Gastrocnemius medialis (tissue), 4 donors: ENCODE data around the gene DYNC2LI1. TPM values are rescaled to one million over a fixed set of nuclear protein-coding genes. Genes with fewer than 3 reads are reported as not detected.

Experiments used
- ATAC-seq, 2 donors: fragments of 150-250 bp; one replicate each; pipeline ENCODE4 v1.9.1; 2016
- DNase-seq, 2 donors: peaks; one replicate each; pipeline ENCODE4 v3.0.0-alpha.2; 2019
- H3K27ac ChIP-seq, 4 donors: fragments of 200-600 bp; sonication (generic); 1 replicate in 1 of 4; 2 replicates in 3 of 4; pipeline ENCODE4 v1.5.1; 2016 to 2018; ENCODE audit warnings: mild to moderate bottlenecking in 2 of 4, moderate library complexity in 1 of 4
- H3K27me3 ChIP-seq, 3 donors: fragments of 200-600 bp; sonication (generic) in 2 of 3; 1 replicate in 1 of 3; 2 replicates in 2 of 3; pipeline versions ENCODE4 v1.5.1 to v1.6.0; 2016 to 2019; ENCODE audit warnings: mild to moderate bottlenecking in 1 of 3, moderate library complexity in 1 of 3
- H3K36me3 ChIP-seq, 2 donors: fragments of 200-600 bp; sonication (generic) in 1 of 2; one replicate each; pipeline ENCODE4 v1.5.1; 2017 to 2018
- H3K4me1 ChIP-seq, 2 donors: fragments of 200-600 bp; sonication (generic) in 1 of 2; one replicate each; pipeline ENCODE4 v1.5.1; 2016 to 2017; ENCODE audit warnings: mild to moderate bottlenecking in 2 of 2
- H3K4me3 ChIP-seq, 4 donors: fragments of 200-600 bp; sonication (generic) in 3 of 4; 1 replicate in 1 of 4; 2 replicates in 3 of 4; pipeline ENCODE4 v1.5.1; 2016 to 2019; ENCODE audit warnings: mild to moderate bottlenecking in 2 of 4
- H3K9me3 ChIP-seq, 3 donors: fragments of 200-600 bp; sonication (generic) in 2 of 3; 1 replicate in 1 of 3; 2 replicates in 2 of 3; pipeline ENCODE4 v1.5.1; 2016 to 2019
- POLR2A ChIP-seq, 2 donors: fragments of 450-650 bp; IDR thresholded peaks; one replicate each; pipeline ENCODE4 v1.6.1; 2017; ENCODE audit warnings: antibody characterized with exemption in 2 of 2, mild to moderate bottlenecking in 2 of 2, moderate library complexity in 2 of 2
- in situ Hi-C, 4 donors: fragments of 200-750 bp; cut with MboI; loops; one replicate each; pipeline versions ENCODE4 v1.15.0 to v1.8.0; 2017; ENCODE audit warnings: low sequenced_read_pairs in 4 of 4
- intact Hi-C: fragments of 100-400 bp; cut with DNase I; formaldehyde crosslinking; loops from one replicate; pipeline ENCODE4 v1.15.1; 2023; ENCODE audit warnings: low total_unique reads
- total RNA-seq, 4 donors: library from RNA; depleted of rRNA; stranded (reverse); fragments of >200 nt; gene quantifications; one replicate each; pipeline versions ENCODE4 v1.1.0 to v1.2.3, GENCODE V29; 2016
- TF ChIP-seq, protein P1 (sequence below), 5 experiments: fragments of 450-650 bp in 3 of 5; fragments of 200-600 bp in 2 of 5; sonication (generic) in 2 of 5; IDR thresholded peaks in 4 of 5; conservative IDR thresholded peaks in 1 of 5; 1 replicate in 4 of 5; 2 replicates in 1 of 5; pipeline ENCODE4 v1.5.1; 2016 to 2019; ENCODE audit warnings: antibody characterized with exemption in 5 of 5, mild to moderate bottlenecking in 3 of 5, moderate library complexity in 3 of 5

The DYNC2LI1 gene
- total RNA-seq, 4 donors from 2014 or later, result 8.1 to 13.1 (median 10.2) TPM

GRCh38 chr2:43832457-43832856, 58.6 kb downstream of the DYNC2LI1 start:
- intact Hi-C loops, result no loop called here
- H3K27ac ChIP-seq, result no peak overlapping the region
- no peaks in the 10 kb centered on the region for H3K36me3 ChIP-seq
- ATAC-seq (no peak), DNase-seq (no peak)
- no peaks in the 10 kb centered on the region for H3K4me1 ChIP-seq
- peaks cover 2 to 9% (median 7%) of the 10 kb centered on the region in 3 donors for H3K27me3 ChIP-seq
- H3K9me3 ChIP-seq, result no peaks in the 10 kb centered on the region
- no peak overlapping the region for H3K4me3 ChIP-seq
- in situ Hi-C loops, result no loop called here
- TF ChIP-seq, protein P1, sequence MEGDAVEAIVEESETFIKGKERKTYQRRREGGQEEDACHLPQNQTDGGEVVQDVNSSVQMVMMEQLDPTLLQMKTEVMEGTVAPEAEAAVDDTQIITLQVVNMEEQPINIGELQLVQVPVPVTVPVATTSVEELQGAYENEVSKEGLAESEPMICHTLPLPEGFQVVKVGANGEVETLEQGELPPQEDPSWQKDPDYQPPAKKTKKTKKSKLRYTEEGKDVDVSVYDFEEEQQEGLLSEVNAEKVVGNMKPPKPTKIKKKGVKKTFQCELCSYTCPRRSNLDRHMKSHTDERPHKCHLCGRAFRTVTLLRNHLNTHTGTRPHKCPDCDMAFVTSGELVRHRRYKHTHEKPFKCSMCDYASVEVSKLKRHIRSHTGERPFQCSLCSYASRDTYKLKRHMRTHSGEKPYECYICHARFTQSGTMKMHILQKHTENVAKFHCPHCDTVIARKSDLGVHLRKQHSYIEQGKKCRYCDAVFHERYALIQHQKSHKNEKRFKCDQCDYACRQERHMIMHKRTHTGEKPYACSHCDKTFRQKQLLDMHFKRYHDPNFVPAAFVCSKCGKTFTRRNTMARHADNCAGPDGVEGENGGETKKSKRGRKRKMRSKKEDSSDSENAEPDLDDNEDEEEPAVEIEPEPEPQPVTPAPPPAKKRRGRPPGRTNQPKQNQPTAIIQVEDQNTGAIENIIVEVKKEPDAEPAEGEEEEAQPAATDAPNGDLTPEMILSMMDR (IDR thresholded peaks at IDR 0.05 in 4 of 5, conservative IDR thresholded peaks at IDR 0.05 in 1 of 5), result no peak
- no peak for TF ChIP-seq POLR2A (IDR thresholded peaks at IDR 0.05)

GRCh38 chr2:43837033-43837432, 63.2 kb downstream of the DYNC2LI1 start:
- peaks cover under 1 to 2% (median 1%) of the 10 kb centered on the region in 3 donors for H3K27me3 ChIP-seq
- DNase-seq (no peak), ATAC-seq (no peak)
- no peaks in the 10 kb centered on the region for H3K36me3 ChIP-seq
- H3K4me1 ChIP-seq, result no peaks in the 10 kb centered on the region
- in situ Hi-C loops, result no loop called here
- TF ChIP-seq, protein P1 (IDR thresholded peaks at IDR 0.05 in 4 of 5, conservative IDR thresholded peaks at IDR 0.05 in 1 of 5), result no peak
- no peak for TF ChIP-seq POLR2A (IDR thresholded peaks at IDR 0.05)
- H3K27ac ChIP-seq, result no peak overlapping the region
- H3K4me3 ChIP-seq, result no peak overlapping the region
- no peaks in the 10 kb centered on the region for H3K9me3 ChIP-seq
- intact Hi-C loops, result no loop called here

DNA sequence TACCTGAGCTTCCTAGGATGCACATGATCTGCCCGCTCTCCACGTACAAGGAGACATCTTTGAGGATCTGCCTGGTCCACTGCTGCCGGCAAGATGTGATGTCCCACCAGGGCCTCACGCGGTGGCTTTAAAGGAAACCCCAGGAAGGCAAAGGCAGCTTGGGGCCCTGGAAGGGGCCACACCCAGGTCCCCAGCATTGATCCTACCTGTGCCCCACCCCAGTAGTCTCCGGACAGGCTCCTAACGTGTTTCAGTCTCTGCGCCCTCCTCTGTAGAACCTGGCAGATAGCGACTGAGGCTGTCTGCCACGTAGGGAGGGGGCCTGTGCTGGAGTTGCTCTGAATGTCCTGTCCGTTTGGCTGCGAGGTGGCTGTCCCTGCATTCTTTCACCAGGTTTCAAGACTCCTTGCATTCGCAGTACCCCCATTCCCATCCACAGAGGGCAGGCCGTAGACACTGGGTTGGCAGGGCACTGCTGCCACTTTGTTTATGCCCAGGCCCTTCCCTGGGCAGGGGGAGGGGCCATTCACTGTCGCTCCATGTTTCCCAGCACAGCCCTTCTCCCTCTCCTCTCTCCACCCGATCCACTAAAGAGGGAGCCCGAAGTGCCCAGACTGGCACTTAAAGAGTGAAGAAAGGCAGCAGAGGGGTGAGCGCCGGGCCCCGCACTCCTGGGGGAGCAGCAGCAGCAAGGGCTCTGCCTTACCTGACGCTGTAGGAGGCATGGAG, 64.2 kb downstream of the DYNC2LI1 start:
- no peak for TF ChIP-seq POLR2A (IDR thresholded peaks at IDR 0.05)
- TF ChIP-seq, protein P1 (IDR thresholded peaks at IDR 0.05 in 4 of 5, conservative IDR thresholded peaks at IDR 0.05 in 1 of 5), result no peak
- no peaks in the 10 kb centered on the region for H3K4me1 ChIP-seq
- no peaks in the 10 kb centered on the region for H3K36me3 ChIP-seq
- in situ Hi-C loops, result no loop called here
- H3K4me3 ChIP-seq, result no peak overlapping the region
- no peaks in the 10 kb centered on the region for H3K9me3 ChIP-seq
- no peak overlapping the region for H3K27ac ChIP-seq
- intact Hi-C loops, result no loop called here
- no peaks in the 10 kb centered on the region for H3K27me3 ChIP-seq
- ATAC-seq (no peak), DNase-seq (no peak)

- ATAC-seq, result no peak
These were observed 64.9 kb downstream of the DYNC2LI1 start, which contains the start of the genes ABCG5 and ABCG8 for GRCh38 chr2:43838560-43839267. ABCG5 (minus strand) TSS chr2:43838839; CDS start chr2:43838679, 160 bp downstream. ABCG8 (plus strand) TSS chr2:43838971; CDS start chr2:43839054, 83 bp downstream.

More at GRCh38 chr2:43838560-43839267, 64.9 kb downstream of the DYNC2LI1 start, which contains the start of the genes ABCG5 and ABCG8:
- no peak for TF ChIP-seq POLR2A (IDR thresholded peaks at IDR 0.05)
- TF ChIP-seq, protein P1 (IDR thresholded peaks at IDR 0.05 in 4 of 5, conservative IDR thresholded peaks at IDR 0.05 in 1 of 5), result no peak
- H3K4me1 ChIP-seq, result no peaks in the 10 kb centered on the region
- H3K9me3 ChIP-seq, result no peaks in the 10 kb centered on the region
- intact Hi-C loops (no loop called here), in situ Hi-C loops (no loop called here)
- H3K36me3 ChIP-seq, result no peaks in the 10 kb centered on the region
- no peak for DNase-seq
- H3K27ac ChIP-seq, result no peak within 1 kb of the TSS
- no peaks in the 10 kb centered on the region for H3K27me3 ChIP-seq
- no peak within 1 kb of the TSS for H3K4me3 ChIP-seq
